Measurements from ENCODE around the gene LRMDA.

The LRMDA gene

DNA sequence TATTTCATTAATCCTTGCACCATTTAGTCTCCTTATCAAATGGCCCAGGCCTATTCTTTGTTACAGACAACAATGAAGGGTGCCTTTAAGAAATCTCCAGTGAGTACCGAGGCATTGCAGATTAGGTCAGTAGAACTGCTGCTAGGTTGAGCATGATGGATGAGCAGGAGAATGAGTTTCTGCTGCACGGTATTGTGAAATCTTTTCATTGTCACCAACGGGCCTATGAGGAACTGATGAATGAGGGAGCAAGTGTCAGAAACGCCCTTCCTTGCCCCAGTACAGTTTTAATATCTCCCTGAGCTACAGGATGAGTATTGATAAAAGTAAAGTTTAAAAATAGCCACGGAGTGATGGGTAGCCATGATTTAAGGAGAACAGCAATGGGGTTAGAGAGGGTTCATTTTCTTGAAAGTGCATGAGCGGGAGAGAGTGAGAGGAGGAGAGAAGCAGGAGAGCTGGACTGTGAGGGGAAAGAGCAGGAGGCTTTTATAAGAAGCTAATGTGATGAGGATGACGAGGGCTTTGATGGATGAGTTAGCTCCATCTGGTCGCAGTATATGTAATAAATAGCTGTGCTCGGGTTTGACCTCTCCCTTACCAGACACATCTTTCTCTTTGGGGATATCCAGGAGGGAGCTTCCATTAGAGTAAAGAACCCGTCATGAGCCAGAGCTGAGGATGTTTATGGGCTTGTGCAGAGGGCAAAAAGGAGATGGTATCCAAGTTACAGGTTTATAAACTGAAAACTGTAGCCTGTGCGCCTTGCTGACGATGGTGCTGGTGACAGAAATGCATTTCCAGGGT is 526.1 kb downstream of the LRMDA start:
- no peak for DNase-seq (ENCODE audit: low read depth)

DNA sequence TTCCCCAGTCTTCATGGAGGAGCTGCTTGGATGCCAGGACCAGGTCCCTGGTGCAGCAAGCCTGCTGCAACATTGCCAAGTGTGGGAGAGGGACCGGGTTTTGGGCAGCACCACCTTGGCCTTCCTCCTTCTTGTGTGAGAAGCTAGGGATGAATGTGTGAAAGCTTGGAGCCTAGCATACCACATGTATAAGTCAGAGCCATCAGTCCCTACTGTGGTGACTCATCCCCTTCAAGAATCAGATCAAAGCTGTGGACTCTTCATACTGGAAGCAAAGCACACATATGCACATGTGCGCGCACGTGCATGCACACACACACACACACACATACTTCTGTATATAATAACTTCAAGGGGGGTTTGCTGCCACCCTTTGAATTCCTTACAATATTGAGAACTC is 527.8 kb downstream of the LRMDA start:
- no peak for DNase-seq (ENCODE audit: low read depth)

DNA sequence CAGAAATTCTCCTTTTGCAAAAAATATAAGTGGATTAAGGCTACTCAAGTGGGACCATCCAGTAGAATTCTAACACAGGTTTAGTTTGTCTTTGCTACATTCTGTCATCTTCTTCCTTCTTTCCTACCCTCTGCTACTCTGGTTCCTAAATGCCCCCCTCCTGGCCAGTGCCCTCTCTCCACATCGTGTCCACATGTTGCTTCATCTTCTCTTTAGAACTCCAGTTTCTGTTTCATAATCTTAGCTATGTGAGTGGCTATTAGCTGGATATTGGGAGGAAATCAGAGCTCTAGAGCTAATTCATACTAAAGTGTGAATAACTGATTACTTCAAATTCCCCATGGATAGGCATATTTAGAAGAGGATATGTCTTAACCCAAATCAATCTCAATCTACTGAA is 528.5 kb downstream of the LRMDA start:
- DNase-seq (ENCODE audit: low read depth): no peak

DNA sequence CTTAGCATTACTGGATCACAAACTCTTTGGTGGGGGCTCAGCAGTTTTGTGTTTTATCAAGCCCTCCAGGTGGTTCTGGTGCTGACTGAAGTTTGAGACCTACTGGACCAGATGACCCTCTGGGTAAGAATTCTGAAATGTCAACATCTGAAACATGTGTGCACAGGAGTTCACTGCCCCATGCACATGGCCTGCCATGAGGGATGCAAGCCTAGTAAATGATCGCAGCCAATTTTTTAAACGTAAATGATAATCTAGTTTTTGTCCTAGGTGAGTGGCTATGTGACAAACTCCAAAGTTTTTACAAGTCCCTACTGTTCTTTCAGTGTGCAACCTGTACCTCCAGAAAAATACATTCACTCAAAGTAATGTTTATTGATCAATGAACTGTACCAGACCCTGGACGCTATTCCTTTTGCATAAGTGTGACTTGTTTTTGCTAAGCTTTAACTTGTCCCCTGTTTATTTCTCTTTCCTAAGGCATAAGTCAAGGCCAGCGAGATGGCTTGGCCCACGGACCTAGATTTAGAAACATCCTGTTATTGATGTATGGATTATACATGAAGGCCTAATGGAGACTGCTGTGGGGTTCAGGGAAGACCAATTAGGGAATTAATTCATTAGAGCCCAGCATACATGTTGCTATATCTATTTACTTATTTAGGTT is 531.1 kb downstream of the LRMDA start:
- DNase-seq (ENCODE audit: low read depth): no peak

DNA sequence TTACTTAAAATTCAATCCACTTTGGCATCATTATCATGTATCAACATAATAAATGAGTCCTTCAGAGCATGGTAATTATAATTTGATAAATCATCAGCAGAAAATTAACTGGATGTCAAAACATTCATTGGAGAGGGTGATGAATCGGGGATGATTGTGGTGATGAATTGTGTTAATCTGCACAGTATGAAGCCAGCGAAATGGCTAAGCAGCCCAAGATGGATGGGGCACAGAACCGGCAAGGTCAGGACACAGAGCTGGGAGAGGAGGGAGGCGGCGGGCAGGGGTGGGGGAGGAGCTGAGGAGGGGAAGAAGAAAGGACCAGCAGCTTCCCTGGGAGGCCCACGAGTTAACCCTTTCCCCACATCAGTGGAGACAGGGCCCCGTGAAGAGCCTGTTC is 536.1 kb downstream of the LRMDA start:
- no peak for DNase-seq (ENCODE audit: low read depth)

DNA sequence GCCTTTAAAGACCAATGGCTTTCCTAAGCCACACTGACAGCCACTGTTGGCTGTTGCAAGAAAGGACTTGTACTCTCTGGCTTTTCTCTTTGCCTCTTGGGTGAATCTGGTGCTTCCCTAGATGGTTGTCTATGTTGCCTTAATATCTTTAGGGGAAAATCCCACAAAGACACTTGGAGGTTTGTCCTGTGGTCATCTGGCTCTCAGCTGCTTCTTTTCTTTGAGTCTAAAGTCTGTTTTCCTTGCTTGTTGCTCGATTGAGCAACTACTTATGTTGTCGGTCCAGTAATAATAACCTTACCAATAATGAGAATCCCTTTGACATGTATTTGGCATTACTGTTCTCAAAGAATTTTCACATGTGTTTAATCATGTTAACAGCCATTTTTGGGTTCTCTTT is 537.6 kb downstream of the LRMDA start:
- DNase-seq (ENCODE audit: low read depth): no peak

DNA sequence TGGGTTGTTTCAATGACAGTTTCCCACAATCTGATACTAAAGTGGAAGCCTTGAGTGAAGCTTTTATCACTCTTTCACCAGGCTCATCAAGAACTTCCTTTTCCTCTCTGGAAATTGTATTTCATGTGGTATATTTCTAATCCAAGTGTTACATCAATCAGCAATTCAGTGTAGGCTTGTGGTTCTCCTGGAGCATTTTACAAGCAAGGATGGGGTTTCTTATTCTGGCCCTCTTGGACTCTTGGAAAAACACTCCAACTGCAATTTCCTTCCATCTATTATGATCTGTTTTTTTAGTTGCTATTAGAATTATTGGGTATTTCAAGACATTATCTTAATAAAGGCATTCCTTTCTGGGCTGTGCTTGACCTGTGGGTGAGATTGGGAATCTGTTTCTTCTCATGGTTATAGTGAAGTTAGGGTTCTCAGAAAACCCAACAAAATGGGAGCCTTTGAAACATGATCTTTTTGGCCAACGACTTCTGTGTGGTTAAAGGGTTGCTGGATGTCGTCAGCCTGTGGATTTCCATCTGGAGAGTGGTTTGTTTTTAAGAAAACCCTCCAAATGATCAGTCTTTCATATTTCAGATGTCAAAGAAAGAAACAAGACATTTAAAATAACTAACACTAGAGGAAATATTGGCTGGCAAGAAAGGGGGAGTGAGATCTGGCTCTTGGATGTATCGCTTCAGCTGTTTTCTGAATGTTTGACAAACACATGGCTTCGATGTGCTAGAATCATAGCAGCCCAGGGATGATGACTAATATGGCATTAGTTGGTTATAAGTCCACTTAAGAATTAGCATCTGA is 540.2 kb downstream of the LRMDA start:
- no peak for DNase-seq (ENCODE audit: low read depth)

DNA sequence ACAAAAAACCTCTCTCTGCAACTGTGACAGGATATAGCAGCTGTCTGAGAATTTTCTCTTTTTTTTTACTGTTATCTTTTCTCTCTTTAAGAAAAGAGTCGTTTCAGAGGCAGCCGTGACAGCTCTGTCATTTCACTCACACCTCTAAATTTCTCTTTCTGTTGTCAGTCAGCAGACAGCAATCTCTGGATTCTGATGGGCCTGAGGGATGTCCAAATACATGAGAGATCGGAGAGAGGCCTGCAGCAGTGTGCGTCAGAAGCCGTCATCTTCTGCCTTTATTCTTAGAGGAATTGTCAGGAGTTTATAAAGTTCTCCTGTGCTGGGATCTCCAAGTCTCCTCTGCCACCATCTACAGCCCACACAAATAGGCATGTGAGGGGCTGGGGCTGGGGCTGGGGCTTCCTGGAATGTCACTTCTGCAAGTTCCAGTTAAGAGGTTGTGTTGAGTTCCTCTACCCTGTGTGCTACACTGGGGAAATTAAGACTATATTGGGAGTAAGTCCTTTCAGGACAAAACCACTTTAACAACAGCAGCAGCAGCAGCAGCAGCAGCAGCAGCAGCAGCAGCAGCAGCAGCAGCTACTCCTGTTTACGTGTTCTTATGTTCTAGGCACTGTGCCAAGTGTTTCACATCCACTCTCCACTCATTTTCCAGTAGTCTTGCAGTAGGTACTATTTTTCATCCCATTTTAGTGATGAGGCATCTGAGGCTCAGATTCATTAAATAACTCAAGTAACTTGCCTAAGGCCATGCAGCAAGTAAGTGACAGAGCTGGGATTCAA is 541.3 kb downstream of the LRMDA start:
- DNase-seq (ENCODE audit: low read depth): no peak

DNA sequence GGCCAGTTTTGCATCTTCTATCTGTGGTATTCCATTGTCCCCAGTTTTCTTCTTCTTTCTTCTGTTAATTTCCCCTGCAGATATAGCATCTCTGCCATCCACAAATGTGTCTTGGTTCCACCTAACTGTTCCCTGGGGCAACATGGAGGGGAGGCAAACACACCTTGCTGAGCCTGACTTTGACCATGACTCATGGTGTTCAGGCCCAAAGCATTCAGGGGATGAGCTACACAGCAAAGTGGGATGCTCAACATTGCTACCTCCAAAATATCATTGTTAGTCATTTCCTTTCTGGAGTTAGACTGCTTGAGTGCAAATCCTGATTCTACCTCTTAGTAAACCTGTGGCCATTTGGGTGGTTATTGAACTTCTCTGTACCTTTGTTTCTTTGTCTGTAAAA is 542.7 kb downstream of the LRMDA start:
- DNase-seq (ENCODE audit: low read depth): no peak

DNA sequence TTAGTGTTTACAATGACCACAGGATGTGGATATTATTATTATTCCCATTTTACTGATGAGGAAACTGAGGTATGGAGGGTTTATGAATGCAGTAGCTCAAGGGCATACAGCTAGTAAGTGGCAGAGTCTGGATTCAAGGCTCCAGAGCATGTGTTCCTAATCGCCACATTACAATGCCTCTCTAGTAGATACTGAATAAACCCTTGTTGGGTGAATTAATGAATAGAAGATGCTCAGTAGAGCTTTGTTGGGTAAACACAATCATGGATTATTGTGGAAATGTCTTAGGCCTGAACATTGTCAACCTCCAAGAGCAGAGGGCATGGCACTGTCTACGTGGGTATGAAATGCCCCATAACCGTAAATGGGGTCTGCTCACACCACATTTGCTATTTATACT is 545.3 kb downstream of the LRMDA start:
- DNase-seq (ENCODE audit: low read depth): no peak

DNA sequence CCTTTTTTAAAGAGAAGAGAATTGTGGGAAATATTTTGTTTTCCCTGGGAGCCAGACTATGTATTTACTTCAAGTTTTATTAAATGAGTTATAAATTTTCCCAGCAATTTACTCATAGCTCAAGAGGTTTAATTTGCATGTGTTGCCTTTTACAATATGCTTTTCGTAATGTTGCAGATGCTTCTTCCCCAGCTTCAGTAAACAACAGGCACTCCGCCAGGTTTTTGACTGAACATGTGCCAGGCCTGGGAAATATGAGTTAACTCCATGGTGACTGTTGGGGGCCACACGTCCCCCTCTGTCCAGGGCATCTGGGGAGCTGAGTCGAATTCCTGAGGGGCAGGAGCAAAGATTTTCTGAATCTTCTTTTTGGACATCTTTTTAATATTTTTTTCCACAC is 545.7 kb downstream of the LRMDA start:
- DNase-seq (ENCODE audit: low read depth): no peak

DNA sequence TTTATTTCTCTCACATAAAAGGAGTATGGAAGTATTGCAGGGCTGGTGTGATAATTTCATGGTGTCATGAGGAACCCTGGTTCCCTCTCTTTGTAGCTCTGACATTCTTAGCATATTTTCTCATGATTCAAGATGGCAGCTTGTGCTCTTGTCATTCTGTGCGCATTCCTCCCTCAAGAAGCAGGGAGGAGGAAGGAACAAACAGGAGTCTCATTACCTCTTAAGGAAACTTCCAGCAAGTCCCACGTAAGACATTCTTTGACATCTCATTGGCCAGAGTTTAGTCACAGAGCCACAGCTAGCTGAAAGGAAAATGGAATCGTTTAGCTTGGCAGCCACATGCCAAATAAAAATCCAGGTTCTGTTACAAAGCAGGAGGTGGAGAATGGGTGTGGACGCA is 546.8 kb downstream of the LRMDA start:
- no peak for DNase-seq (ENCODE audit: low read depth)

DNA sequence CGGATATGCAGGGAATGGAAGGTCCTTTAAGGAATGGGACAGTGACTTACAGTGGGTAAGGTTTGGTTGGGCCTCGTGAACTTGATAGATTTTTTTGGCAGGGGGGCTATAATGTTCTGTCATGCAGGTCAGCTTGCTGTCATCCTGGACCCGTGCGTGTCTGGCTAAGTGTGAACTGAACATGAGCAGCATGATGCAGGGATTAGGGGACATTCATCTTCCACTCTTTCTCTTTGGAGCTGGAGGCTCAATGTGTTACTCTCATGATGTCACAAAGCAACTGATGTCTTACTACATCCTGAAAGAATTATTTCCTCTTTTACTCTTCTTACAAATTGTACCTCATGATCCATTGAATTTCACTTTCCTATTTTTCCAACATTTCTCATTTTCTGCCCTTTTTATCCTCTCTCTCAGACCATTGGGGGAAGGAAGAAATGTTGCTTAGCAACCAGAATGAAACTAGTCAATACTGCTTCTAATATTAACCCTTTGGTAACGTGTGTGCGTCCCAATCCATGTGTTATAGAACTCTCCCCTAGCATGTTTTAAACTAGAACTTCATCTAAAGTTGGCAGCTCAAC is 549.1 kb downstream of the LRMDA start:
- no peak for DNase-seq (ENCODE audit: low read depth)

DNA sequence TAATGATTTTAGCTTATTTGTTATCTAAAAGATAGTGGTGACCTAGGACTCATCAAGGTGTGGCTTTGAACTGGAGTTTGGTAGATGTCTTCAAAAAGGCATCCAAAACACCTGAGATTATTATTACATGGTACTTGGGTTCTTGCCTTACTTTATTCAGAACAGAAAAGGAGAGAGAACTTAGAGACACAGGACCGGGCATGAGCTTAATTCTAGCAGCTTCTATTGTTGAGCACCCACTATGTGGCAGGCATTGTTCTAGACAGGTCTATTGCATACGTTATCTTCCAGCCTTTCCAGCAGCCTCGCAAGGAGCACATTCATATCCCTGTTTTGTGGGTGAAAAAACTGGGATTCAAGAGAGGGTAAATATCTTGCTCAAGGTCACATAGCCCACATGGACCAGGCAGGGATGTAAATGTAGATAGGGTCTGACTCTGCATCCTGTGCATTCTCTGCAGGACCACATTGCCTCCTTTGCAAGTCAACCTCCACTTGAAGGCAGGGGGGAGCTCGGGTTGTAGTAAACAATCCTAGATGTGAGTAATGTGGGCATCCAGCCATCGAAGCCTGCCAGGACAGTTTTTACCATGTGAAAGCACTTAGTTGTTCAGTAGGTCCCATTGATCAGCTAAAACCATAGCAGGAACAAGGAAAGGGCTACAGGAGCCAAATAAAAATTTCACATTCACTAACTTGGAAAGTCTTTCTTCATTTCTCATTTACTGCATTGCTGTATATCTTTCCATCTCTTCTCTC is 551.4 kb downstream of the LRMDA start:
- DNase-seq (ENCODE audit: low read depth): no peak

DNA sequence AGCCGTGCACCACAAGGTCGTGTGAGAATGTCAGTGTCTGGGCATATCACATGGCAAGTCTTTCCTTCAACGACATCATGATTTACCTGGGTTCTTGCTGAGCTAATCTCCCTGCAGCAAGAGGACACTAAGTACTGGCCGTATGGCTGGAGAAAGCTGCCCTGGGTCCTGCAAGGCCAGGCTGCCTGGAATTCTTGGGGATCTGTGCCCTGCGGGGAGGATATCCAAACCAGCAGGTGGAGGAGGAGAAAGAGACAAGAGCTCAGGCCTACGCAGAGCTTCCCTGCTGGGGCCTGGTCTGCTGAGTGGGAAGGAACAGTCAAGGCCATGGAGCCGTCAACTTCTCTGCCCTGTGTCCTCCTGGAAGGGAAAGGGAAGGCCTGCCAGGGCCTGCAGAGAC is 552.6 kb downstream of the LRMDA start:
- DNase-seq (ENCODE audit: low read depth): no peak

DNA sequence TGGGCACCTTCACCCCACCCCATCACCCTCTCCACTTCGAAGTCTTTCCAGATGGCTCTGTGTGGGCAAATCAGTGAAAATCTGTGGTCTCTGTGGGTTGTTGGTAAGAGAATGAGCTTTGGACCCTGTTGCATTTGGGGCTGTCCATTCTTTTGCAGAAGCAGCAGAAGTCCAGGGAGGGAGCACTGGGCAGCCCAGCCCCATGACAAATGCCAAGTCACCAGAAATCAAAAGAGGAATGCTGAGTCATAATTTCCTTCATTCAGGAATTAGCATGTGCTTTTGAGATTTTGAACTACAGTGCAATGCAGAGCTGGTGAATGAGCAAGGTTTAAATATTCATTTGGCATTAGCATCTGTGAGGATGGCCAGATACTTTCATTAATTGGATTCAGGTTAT is 556.2 kb downstream of the LRMDA start:
- DNase-seq (ENCODE audit: low read depth): no peak

DNA sequence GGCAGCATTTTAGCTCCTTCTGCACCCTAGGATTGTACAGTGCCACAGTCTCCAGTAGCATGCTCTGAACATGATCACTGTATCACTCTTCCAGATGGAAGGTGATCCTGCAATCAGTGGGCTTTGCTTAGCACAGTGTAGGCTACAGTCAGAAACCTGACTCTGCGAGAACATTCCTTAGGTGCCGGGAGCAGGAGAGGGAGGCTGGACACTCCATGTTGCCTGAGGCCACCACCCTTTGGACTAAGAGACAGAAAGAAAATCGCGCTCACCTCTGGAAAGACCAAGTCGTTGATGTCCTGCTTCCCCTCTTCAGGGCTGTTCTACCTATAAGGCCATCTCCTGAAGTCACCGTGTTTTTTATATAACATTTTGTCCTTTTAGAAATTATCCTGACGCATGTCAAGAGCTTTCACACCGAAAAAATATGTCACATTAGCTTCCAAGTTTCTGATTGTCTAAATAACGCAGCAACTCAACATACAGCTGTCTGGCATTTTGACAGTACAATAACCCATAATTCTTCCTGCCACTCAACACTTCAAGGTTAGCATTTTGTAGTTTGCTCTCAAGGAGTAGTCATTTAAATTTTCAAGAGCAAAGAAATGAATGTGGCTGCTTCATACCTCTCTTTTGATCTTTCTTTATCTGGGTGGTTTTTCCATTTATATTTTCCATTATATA is 563.1 kb downstream of the LRMDA start:
- DNase-seq (ENCODE audit: low read depth): no peak

DNA sequence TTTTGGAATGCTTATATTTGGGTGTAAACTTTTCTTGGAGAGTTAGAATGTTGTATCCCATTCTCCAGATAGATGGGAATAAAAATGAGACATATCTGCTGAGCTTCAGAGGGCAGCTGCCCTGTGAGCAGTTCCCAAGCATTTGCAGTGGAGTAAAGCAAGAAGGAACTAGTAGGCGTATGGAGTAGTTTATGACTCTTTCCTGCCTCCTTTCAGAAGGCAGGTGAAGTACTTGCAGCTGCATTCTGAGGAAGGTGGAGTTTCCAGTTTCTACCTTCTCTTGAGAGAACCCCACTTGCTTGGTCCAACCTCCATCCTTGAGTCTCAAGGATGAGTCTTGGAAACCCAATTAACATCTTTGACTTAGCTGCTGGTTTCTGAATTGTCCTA is 563.6 kb downstream of the LRMDA start:
- DNase-seq (ENCODE audit: low read depth): no peak

DNA sequence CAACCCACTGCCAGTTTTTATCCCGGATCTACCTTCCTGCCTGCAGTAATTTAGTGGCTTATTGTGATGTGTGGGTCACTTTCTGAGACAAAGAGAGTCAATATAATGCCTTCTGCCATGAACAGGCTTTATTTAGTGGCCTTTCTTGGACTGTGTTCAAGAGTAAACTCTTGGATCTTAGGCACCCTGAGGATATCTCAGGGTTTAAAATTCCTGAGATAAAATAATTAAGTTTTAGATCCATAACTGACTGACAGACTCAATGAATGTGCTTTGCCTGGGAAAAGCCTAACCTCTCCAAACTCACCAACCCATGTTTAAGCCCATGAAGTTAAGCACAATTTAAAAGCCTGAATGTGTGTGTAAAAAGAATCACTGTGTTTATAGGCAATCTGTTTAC is 564.3 kb downstream of the LRMDA start:
- DNase-seq (ENCODE audit: low read depth): no peak

DNA sequence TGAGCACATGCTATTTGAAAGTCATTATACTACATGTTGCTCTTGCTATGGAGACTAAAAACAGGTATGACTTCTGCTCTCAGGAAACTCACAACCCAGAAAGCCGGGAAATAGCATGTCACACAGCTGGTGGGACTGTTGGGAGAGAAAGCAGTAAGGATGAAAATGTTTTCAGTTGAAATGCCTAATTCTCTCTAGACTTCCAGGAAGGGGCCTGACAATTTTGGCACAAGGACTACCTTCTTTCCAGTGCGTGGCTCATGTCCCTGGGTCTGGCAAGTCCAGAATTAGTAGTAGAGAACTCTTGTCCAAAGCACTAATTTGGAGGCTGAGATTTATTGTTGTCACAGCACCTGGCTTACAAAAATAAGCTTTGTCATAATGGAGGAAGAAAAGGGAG is 567.6 kb downstream of the LRMDA start:
- DNase-seq (ENCODE audit: low read depth): no peak
